CD4-positive, alpha-beta T cell (primary cell): ENCODE data around the gene PSMD5. TPM values are rescaled to one million over a fixed set of nuclear protein-coding genes. Genes with fewer than 3 reads are reported as not detected.

Source experiments
- ATAC-seq: fragments of 200-7000 bp; cut with Tn5 transposase; one replicate; pipeline ENCODE4 v1.10.0; 2022; ENCODE audit warnings: mild to moderate bottlenecking; ENCODE audit not compliant: poor library complexity
- CTCF ChIA-PET: fragments of 350-600 bp; sonication (Branson Sonifier 250); formaldehyde crosslinking; loops from one replicate; lab custom pipeline; 2021; ENCODE audit warnings: antibody characterized with exemption, inconsistent platforms; lab: Charles Lee
- POLR2A ChIA-PET: fragments of 350-600 bp; sonication (Branson Sonifier 250); formaldehyde crosslinking; loops from one replicate; lab custom pipeline; 2021; ENCODE audit warnings: antibody characterized with exemption, inconsistent platforms; lab: Charles Lee
- DNase-seq, 14 experiments: peaks; one replicate each; pipeline ENCODE4 v3.0.0-alpha.2; 2013 to 2020; ENCODE audit warnings: mixed read lengths in 2 of 14
- H3K27ac ChIP-seq, 2 donors: one replicate each; pipeline versions ENCODE4 v1.5.1 to v1.7.0; 2013; ENCODE audit warnings: low read length in 2 of 2, low read depth in 1 of 2, mild to moderate bottlenecking in 1 of 2
- H3K27me3 ChIP-seq, 2 experiments: 1 replicate in 1 of 2; 2 replicates in 1 of 2; pipeline versions ENCODE4 v1.6.1 to v1.7.0; 2013; ENCODE audit warnings: low read length in 2 of 2, control low read depth in 1 of 2, mild to moderate bottlenecking in 1 of 2, moderate library complexity in 1 of 2; ENCODE audit not compliant: insufficient read depth in 2 of 2, control insufficient read depth in 1 of 2
- H3K36me3 ChIP-seq: one replicate; pipeline ENCODE4 v1.6.1; 2013; ENCODE audit warnings: low read length, control low read depth; ENCODE audit not compliant: insufficient read depth
- H3K4me1 ChIP-seq: one replicate; pipeline ENCODE4 v1.6.1; 2013; ENCODE audit warnings: low read length, control low read depth; ENCODE audit not compliant: insufficient read depth
- H3K4me3 ChIP-seq: one replicate; pipeline ENCODE4 v1.5.1; 2013; ENCODE audit warnings: mild to moderate bottlenecking, low read length, moderate library complexity
- H3K9me3 ChIP-seq, 2 experiments: 1 replicate in 1 of 2; 2 replicates in 1 of 2; pipeline versions ENCODE4 v1.6.1 to v1.7.0; 2013; ENCODE audit warnings: low read length in 2 of 2, mild to moderate bottlenecking in 2 of 2, control low read depth in 1 of 2, moderate library complexity in 1 of 2; ENCODE audit not compliant: control insufficient read depth in 1 of 2, insufficient read depth in 1 of 2
- H3K27ac Mint-ChIP-seq: one replicate; pipeline ENCODE4 v1.8.0; 2020; ENCODE audit warnings: mixed read lengths
- H3K27me3 Mint-ChIP-seq: one replicate; pipeline ENCODE4 v1.8.0; 2021; ENCODE audit warnings: mixed read lengths
- H3K36me3 Mint-ChIP-seq: one replicate; pipeline ENCODE4 v1.8.0; 2021; ENCODE audit warnings: low read depth, mixed read lengths
- H3K4me1 Mint-ChIP-seq: one replicate; pipeline ENCODE4 v1.8.0; 2021; ENCODE audit warnings: low read depth, mixed read lengths
- H3K4me3 Mint-ChIP-seq: one replicate; pipeline ENCODE4 v1.8.0; 2020; ENCODE audit warnings: mild to moderate bottlenecking, mixed read lengths
- H3K9me3 Mint-ChIP-seq: one replicate; pipeline ENCODE4 v1.8.0; 2020; ENCODE audit warnings: mixed read lengths
- CTCF ChIP-seq: fragments of 200-600 bp; IDR thresholded peaks from one replicate; pipeline ENCODE4 v1.8.0; 2022; ENCODE audit warnings: antibody characterized with exemption, mild to moderate bottlenecking
- intact Hi-C, 2 experiments: fragments of 100-400 bp; cut with DNase I in 1 of 2; cut with micrococcal nuclease in 1 of 2; formaldehyde crosslinking; loops; one replicate each; pipeline versions ENCODE4 v1.15.1 to v1.9.0; 2023 to 2025; cut with DNase I, micrococcal nuclease
- total RNA-seq, 174 experiments: library from RNA in 2 of 174; stranded (reverse) in 2 of 174; gene quantifications; one replicate each; pipeline ENCODE4 v1.2.3 and lab custom pipeline; 2021 to 2026

PSMD5 gene
- total RNA-seq, 2 experiments from 2014 or later: 35.4 to 44.3 TPM

GRCh38 chr9:120874226-120875194 lies 31.8 kb upstream of the PSMD5 start:
- no peak for TF ChIP-seq CTCF
- H3K4me1 Mint-ChIP-seq: peaks cover 60% of the 10 kb centered on the region
- POLR2A ChIA-PET: interaction anchor here (1.2 to 10.8 kb wide), 7 partner anchors 18 to 65 kb away, joined by 3 to 327 read pairs (median 19); partner anchors contain the start of gene TRAF1
- DNase-seq (peak in 1 of 14 experiments; percentile 20), ATAC-seq (no peak)
- Histone ChIP-seq H3K27ac (peak overlapping the region; percentile 82 to 93), H3K36me3 (peaks cover 33% of the 10 kb centered on the region), H3K27me3 (no peaks in the 10 kb centered on the region), H3K4me3 (no peak overlapping the region), H3K9me3 (no peaks in the 10 kb centered on the region), H3K4me1 (peaks cover 76% of the 10 kb centered on the region)
- peak overlapping the region; percentile 84 for H3K27ac Mint-ChIP-seq
- H3K27me3 Mint-ChIP-seq: no peaks in the 10 kb centered on the region
- peak overlapping the region; percentile 66 for H3K4me3 Mint-ChIP-seq
- intact Hi-C loops: loop anchor here (5.0 kb wide), 2 partner anchors 38 to 108 kb away; no protein-coding TSS in a partner anchor
- peaks cover 47% of the 10 kb centered on the region for H3K36me3 Mint-ChIP-seq
- no peaks in the 10 kb centered on the region for H3K9me3 Mint-ChIP-seq
- CTCF ChIA-PET: no interaction called here

- POLR2A ChIA-PET: interaction anchor here (0.8 to 10.8 kb wide), 8 partner anchors 10 to 248 kb away, joined by 3 to 327 read pairs (median 8); partner anchors contain the start of gene TRAF1
- peaks cover 73% of the 10 kb centered on the region for H3K4me1 ChIP-seq
- Mint-ChIP-seq H3K36me3 (peaks cover 52% of the 10 kb centered on the region), H3K27ac (peak overlapping the region; percentile 84), H3K4me3 (peak overlapping the region; percentile 43), H3K27me3 (no peaks in the 10 kb centered on the region), H3K4me1 (peaks cover 55% of the 10 kb centered on the region), H3K9me3 (no peaks in the 10 kb centered on the region)
- H3K4me3 ChIP-seq: no peak overlapping the region
- ATAC-seq (no peak), DNase-seq (peak in 7 of 14 experiments; percentile 27 to 66 (median 43))
- no peak overlapping the region for H3K27ac ChIP-seq
- H3K36me3 ChIP-seq: peaks cover 33% of the 10 kb centered on the region
- CTCF ChIA-PET: interaction anchor here (2.1 kb wide), 1 partner anchor 63 kb away, joined by 9 read pairs; no protein-coding TSS in a partner anchor
- intact Hi-C loops: no loop called here
- no peaks in the 10 kb centered on the region for H3K9me3 ChIP-seq
- H3K27me3 ChIP-seq: no peaks in the 10 kb centered on the region
- no peak for TF ChIP-seq CTCF
Observed at GRCh38 chr9:120873512-120873911, 30.8 kb upstream of the PSMD5 start.

GRCh38 chr9:120872791-120873502 lies 30.2 kb upstream of the PSMD5 start:
- Histone ChIP-seq H3K9me3 (no peaks in the 10 kb centered on the region), H3K27ac (peak overlapping the region in 1 of 2 donors; percentile 22), H3K36me3 (peaks cover 33% of the 10 kb centered on the region), H3K4me1 (peaks cover 73% of the 10 kb centered on the region), H3K27me3 (no peaks in the 10 kb centered on the region), H3K4me3 (no peak overlapping the region)
- peak overlapping the region; percentile 43 for H3K4me3 Mint-ChIP-seq
- DNase-seq: peak in 2 of 14 experiments; percentile 34 to 51
- ChIA-PET POLR2A (interaction anchor here (0.6 to 10.8 kb wide), 11 partner anchors 11 to 526 kb away, joined by 3 to 327 read pairs (median 4); partner anchors contain the start of gene TRAF1), CTCF (interaction anchor here (1.2 to 2.1 kb wide), 2 partner anchors 17 to 64 kb away, joined by 3 to 9 read pairs; no protein-coding TSS in a partner anchor)
- ATAC-seq: no peak
- TF ChIP-seq CTCF: no peak
- peaks cover 58% of the 10 kb centered on the region for H3K36me3 Mint-ChIP-seq
- H3K9me3 Mint-ChIP-seq: no peaks in the 10 kb centered on the region
- H3K27ac Mint-ChIP-seq: peak overlapping the region; percentile 84
- intact Hi-C loops: no loop called here
- H3K27me3 Mint-ChIP-seq: no peaks in the 10 kb centered on the region
- H3K4me1 Mint-ChIP-seq: peaks cover 54% of the 10 kb centered on the region
